HepG2 (cell line): ENCODE data around the gene RFX2.

Experiments used
- ATF7-NPFF ChIP-seq: sonication (generic); formaldehyde crosslinking; IDR thresholded peaks from 2 replicates; pipeline ENCODE4 v1.8.1; 2023; ENCODE audit warnings: mild to moderate bottlenecking, low read depth, missing genetic modification reagents, moderate library complexity
- CREM ChIP-seq, 2 experiments: sonication (generic) in 1 of 2; formaldehyde crosslinking in 1 of 2; IDR thresholded peaks; 2 replicates each; pipeline versions ENCODE4 v1.4.0 to v1.6.1; 2016 to 2020; ENCODE audit warnings: antibody characterized with exemption in 1 of 2, mild to moderate bottlenecking in 1 of 2, missing genetic modification reagents in 1 of 2
- FOSL1 ChIP-seq: sonication (generic); formaldehyde crosslinking; IDR thresholded peaks from 2 replicates; pipeline ENCODE4 v1.9.0; 2021; ENCODE audit warnings: missing genetic modification reagents, borderline replicate concordance
- FOXJ3 ChIP-seq: sonication (generic); formaldehyde crosslinking; IDR thresholded peaks from 2 replicates; pipeline ENCODE4 v1.4.0; 2020; ENCODE audit warnings: missing genetic modification reagents, mild to moderate bottlenecking, borderline replicate concordance
- POLR2A ChIP-seq, 2 experiments: IDR thresholded peaks; 2 replicates each; pipeline ENCODE4 v1.6.1; 2011; ENCODE audit warnings: low read depth in 2 of 2, low read length in 2 of 2, mild to moderate bottlenecking in 1 of 2, moderate library complexity in 1 of 2; ENCODE audit not compliant: insufficient read depth in 1 of 2
- POLR2AphosphoS5 ChIP-seq: IDR thresholded peaks from 2 replicates; pipeline ENCODE4 v1.6.1; 2012; ENCODE audit warnings: low read depth, low read length
- RAD51 ChIP-seq: fragments of 450-650 bp; IDR thresholded peaks from 2 replicates; pipeline ENCODE4 v1.6.1; 2016; ENCODE audit warnings: borderline replicate concordance
- SUZ12 ChIP-seq: fragments of 150-350 bp; IDR thresholded peaks from 2 replicates; pipeline ENCODE4 v1.6.1; 2014; ENCODE audit warnings: low read depth, low read length
- ZBTB1 ChIP-seq: sonication (generic); formaldehyde crosslinking; IDR thresholded peaks from 2 replicates; pipeline ENCODE4 v1.4.0; 2020; ENCODE audit warnings: missing genetic modification reagents, borderline replicate concordance
- ZNF432 ChIP-seq: sonication (generic); formaldehyde crosslinking; IDR thresholded peaks from 2 replicates; pipeline ENCODE4 v1.5.0; 2020; ENCODE audit warnings: missing genetic modification reagents, mild to moderate bottlenecking, borderline replicate concordance
- ZNF891 ChIP-seq: sonication (generic); formaldehyde crosslinking; IDR thresholded peaks from 2 replicates; pipeline ENCODE4 v1.5.0; 2020; ENCODE audit warnings: mild to moderate bottlenecking, missing genetic modification reagents
- TF ChIP-seq, protein P1 (sequence below): sonication (generic); formaldehyde crosslinking; IDR thresholded peaks from 2 replicates; pipeline ENCODE4 v1.5.0; 2020; ENCODE audit warnings: mild to moderate bottlenecking, missing genetic modification reagents, moderate library complexity

DNA sequence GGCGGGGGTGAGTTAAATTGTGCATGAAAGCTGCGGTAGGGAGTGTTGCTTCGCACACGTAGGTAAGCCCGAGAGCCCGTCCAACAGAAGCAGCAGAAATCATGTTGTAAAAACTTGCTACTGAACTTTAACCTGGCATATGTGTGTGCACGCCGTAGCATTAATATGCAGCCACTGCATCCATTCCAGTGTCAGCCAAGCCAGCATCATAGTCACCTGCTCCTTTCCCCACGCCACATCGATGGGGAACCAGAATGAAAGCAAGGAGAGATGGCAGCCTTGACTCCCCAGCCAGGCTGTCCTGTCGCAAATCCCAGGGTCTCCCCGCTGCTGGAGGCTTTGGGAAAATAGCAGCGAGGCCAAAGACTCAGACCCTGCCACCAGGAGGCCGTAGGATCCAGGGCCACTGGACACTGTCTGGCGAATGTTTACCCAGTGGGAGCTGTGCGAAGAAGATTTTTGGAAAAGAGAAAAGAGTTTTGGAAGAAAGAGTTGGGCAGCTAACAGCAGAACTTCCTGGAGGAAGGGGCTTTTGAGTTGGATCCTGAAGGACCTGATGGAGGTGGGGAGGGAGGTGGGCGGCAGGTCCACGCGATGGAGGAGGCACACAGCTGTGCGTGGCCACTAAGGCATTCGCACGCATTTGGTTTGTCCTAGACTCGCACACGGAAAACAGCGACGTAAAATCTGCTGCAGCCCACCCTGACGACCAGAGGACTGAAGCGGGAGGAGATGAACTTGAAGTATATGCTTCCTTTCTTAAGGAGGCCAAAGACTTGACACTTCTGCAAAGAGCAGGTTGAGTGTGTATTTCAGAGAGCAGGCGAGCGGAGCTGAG is 83.7 kb downstream of the RFX2 start:
- TF ChIP-seq, protein P1, sequence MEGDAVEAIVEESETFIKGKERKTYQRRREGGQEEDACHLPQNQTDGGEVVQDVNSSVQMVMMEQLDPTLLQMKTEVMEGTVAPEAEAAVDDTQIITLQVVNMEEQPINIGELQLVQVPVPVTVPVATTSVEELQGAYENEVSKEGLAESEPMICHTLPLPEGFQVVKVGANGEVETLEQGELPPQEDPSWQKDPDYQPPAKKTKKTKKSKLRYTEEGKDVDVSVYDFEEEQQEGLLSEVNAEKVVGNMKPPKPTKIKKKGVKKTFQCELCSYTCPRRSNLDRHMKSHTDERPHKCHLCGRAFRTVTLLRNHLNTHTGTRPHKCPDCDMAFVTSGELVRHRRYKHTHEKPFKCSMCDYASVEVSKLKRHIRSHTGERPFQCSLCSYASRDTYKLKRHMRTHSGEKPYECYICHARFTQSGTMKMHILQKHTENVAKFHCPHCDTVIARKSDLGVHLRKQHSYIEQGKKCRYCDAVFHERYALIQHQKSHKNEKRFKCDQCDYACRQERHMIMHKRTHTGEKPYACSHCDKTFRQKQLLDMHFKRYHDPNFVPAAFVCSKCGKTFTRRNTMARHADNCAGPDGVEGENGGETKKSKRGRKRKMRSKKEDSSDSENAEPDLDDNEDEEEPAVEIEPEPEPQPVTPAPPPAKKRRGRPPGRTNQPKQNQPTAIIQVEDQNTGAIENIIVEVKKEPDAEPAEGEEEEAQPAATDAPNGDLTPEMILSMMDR = no peak
- no peak for TF ChIP-seq ATF7-NPFF (CRISPR knock-in tag)
- TF ChIP-seq SUZ12 = no peak
- no peak for TF ChIP-seq FOXJ3 (CRISPR knock-in tag)
- TF ChIP-seq ZNF891 = no peak
- no peak for TF ChIP-seq ZNF432 (CRISPR knock-in tag)
- no peak for TF ChIP-seq RAD51
- TF ChIP-seq POLR2A (IDR thresholded peaks at IDR 0.05; ENCODE audit: insufficient read depth in 1 of 2, low read depth in 2 of 2, low read length in 2 of 2) = no peak
- no peak for TF ChIP-seq CREM (IDR thresholded peaks at IDR 0.05)
- no peak for TF ChIP-seq CREM (CRISPR knock-in tag; IDR thresholded peaks at IDR 0.05)
- TF ChIP-seq FOSL1 (CRISPR knock-in tag) = no peak
- TF ChIP-seq ZBTB1 (CRISPR knock-in tag) = no peak
- TF ChIP-seq POLR2AphosphoS5 = no peak
